Activated CD4-positive, alpha-beta T cell treated with anti-CD3 and anti-CD28 coated beads, Interleukin-2, Interleukin-4, amounts not matched to agents 100 ng/mL and 50 ng/mL, durations not matched to agents 16 hours and 8 hours (primary cell): ENCODE data around the gene ZNF445.
"Not testable (repeated sequence)": the region's sequence is repeated elsewhere in the genome, so short reads cannot be mapped to it uniquely, and the experiment has no call there.

Experiments
- DNase-seq: peaks from one replicate; pipeline ENCODE4 v3.0.0-alpha.2; 2020; ENCODE audit warnings: low spot score

Gene ZNF445

GRCh38 chr3:44476181-44476611 lies 1.3 kb downstream of the ZNF445 start:
- DNase-seq: peak; percentile 17

- not testable (repeated sequence) for DNase-seq
Observed at GRCh38 chr3:44474886-44475285, 2.6 kb downstream of the ZNF445 start.

- DNase-seq: no peak
Observed at GRCh38 chr3:44470430-44470829, 7.0 kb downstream of the ZNF445 start.

GRCh38 chr3:44469914-44470313 lies 7.6 kb downstream of the ZNF445 start:
- no peak for DNase-seq

- DNase-seq: peak; percentile 25
Observed at GRCh38 chr3:44468572-44469520, 8.6 kb downstream of the ZNF445 start.

GRCh38 chr3:44468099-44468537 lies 9.4 kb downstream of the ZNF445 start:
- not testable (repeated sequence) for DNase-seq

GRCh38 chr3:44467241-44467640 lies 10.2 kb downstream of the ZNF445 start:
- DNase-seq: no peak

- DNase-seq: not testable (repeated sequence)
Observed at GRCh38 chr3:44464920-44465319, 12.6 kb downstream of the ZNF445 start.

GRCh38 chr3:44464509-44464908 lies 13.0 kb downstream of the ZNF445 start:
- no peak for DNase-seq

- DNase-seq: not testable (repeated sequence)
Observed at GRCh38 chr3:44460050-44460449, 17.4 kb downstream of the ZNF445 start.

- DNase-seq: no peak
Observed at GRCh38 chr3:44455318-44455717, 22.2 kb downstream of the ZNF445 start.

GRCh38 chr3:44454258-44454657 lies 23.2 kb downstream of the ZNF445 start:
- DNase-seq: no peak

GRCh38 chr3:44451441-44451840 lies 26.0 kb downstream of the ZNF445 start:
- DNase-seq: no peak

GRCh38 chr3:44446929-44447328 lies 30.5 kb downstream of the ZNF445 start:
- DNase-seq: no peak

GRCh38 chr3:44445786-44446185 lies 31.7 kb downstream of the ZNF445 start:
- no peak for DNase-seq

- no peak for DNase-seq
Observed at GRCh38 chr3:44444896-44445691, 32.4 kb downstream of the ZNF445 start.

GRCh38 chr3:44444437-44444836 lies 33.0 kb downstream of the ZNF445 start:
- DNase-seq: no peak

GRCh38 chr3:44442596-44443309 lies 34.7 kb downstream of the ZNF445 start:
- no peak for DNase-seq

GRCh38 chr3:44439499-44440295 lies 37.8 kb downstream of the ZNF445 start:
- peak; percentile 85 for DNase-seq

- DNase-seq: no peak
Observed at GRCh38 chr3:44437800-44438199, 39.7 kb downstream of the ZNF445 start.

- no peak for DNase-seq
Observed at GRCh38 chr3:44436181-44436580, 41.3 kb downstream of the ZNF445 start.
